SH-SY5Y (cell line): Measurements from ENCODE around the gene ATP6V1E1.

Source experiments
- GATA2 ChIP-seq: IDR thresholded peaks from 2 replicates; pipeline ENCODE4 v1.6.1; 2011; ENCODE audit warnings: mild to moderate bottlenecking, low read depth, low read length
- GATA3 ChIP-seq: IDR thresholded peaks from 2 replicates; pipeline ENCODE4 v1.6.1; 2011; ENCODE audit warnings: low read depth, mild to moderate bottlenecking, low read length, moderate library complexity

ATP6V1E1 gene

GRCh38 chr22:17575681-17576080, 52.9 kb downstream of the ATP6V1E1 start:
- TF ChIP-seq GATA2: no peak
- TF ChIP-seq GATA3: no peak

- no peak for TF ChIP-seq GATA3
- no peak for TF ChIP-seq GATA2
These were observed 53.4 kb downstream of the ATP6V1E1 start for GRCh38 chr22:17575151-17575550.

DNA sequence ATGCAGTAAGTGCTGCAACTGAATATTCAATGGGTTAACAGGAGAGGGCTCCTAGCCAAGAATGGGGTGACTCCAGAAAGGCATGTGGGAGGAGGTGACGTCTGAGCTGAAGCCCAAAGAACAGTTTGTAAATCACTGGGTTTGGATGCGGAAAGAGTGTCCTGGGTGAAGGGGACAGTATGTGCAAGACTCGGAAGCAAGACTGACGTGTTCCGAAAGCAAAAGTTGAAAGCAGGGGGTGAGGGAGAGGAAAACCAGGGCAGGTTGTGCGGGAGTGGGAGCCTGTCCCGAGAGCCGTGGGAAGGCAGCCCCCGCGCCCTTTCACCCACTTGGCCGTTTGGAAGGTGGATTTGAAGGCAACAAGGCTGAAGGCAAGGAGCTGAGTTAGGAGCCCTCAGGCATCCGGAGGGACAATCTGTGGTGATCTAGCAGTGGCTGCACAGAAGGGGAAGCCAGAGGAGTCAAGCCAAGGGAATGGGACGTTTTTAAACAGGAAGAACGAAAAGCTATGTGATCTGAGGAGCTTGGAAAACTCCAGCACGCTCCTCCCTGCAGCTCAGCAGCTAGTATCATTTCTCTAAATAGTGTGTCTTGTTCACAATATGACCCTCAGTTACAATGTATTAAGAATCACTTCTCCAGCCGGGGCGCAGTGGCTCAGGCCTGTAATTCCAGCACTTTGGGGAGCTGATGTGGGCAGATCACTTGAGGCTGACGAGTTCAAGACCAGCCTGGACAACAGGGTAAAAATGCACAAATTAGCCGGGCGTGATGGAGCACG, 57.5 kb downstream of the ATP6V1E1 start:
- no peak for TF ChIP-seq GATA3
- TF ChIP-seq GATA2: no peak

DNA sequence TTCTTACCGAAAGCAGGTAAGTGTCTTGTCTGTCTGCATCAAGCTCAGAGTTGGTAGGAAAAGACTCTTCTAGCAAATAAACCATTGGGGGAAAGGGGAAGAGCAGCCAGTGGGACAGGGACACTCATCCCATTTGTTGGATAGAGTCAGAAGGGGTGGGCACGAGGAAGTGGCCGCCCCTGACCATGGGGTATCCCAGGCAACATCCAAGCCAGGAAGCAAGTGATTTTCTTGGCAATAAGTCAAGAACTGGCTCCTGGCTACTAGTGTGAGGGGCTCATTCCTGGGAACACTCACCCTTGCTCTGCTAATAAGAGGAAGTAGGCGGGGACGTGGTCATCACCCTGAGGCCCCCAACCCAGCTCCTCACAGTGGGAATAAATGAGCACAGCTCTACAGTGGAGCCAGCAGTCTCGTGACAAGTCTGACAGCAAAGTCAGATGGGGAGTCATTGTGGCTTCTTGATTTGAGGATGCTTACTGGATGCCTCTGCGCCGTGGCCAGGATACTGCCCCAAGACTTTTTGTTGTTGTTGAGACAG, 58.5 kb downstream of the ATP6V1E1 start:
- TF ChIP-seq GATA2 (no peak), GATA3 (no peak)

GRCh38 chr22:17566776-17567175, 61.8 kb downstream of the ATP6V1E1 start:
- TF ChIP-seq GATA2 (no peak), GATA3 (no peak)

GRCh38 chr22:17563936-17564391, 64.6 kb downstream of the ATP6V1E1 start:
- TF ChIP-seq GATA2: no peak
- TF ChIP-seq GATA3: no peak

DNA sequence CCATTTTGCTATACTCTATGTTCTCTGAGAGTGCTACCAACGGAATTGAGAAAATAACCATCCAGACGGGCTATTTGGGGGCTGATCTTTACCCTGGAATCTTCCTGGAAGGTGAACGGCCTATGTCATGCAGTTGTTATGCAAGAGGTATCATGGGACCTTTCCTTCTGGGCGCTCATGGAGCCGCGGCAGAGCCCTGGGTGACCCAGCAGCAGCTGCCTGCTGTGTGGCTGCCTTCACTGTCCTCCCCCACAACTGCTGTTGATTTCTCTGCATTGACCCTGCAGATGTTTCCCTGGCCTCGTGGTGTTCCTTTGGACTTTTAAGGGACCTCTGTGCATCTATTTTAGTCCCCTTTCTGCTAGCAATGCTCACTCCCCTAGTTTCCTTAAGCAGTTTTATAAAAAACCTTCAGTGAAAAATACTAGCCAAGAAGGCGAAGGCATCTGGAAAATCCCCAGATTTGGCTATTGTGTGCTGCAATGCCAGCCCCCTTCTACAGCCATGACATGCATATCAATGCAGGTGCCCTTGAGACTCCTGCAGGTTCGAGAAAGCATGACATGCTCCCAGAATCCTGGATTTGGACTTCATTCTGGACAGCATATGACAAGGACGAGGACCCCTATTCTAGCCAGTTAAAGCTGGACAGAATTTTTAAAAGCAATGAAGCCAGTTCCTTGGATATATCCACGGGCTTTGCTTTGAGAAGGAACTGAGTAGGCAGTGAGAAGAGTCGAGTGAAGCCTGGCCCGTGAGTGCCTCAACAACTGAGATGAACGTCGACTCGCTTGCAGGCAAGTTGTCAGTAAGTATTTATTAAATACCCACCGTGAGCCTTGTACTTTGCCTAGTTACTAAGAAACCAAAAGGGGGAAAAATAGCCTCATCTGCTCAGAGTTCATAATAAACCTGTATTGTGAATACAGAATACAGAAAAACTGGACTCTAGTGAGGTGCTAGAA, 65.4 kb downstream of the ATP6V1E1 start, which contains the start of gene SLC25A18:
Gene SLC25A18, plus strand, starts transcription at position 593 of the 965 bp plus-strand sequence. CDS start 16,447 bp downstream, outside the sequence.
- TF ChIP-seq GATA3: no peak
- TF ChIP-seq GATA2: no peak

DNA sequence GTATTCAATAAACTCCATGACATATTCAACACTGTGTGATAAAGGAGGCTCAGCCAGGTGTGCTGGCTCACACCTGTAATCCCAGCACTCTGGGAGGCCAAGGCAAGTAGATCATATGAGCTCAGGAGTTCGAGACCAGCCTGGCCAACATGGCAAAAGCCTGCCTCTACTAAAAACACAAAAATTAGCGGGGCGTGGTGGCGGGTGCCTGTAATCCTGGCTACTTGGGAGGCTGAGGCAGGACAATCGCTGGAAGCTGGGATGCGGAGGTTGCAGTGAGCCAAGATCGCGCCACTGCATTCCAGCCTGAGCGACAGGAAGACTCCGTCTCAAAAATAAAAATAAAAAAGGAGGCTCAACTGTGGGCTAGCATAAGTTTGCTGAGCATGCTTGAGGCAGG, 69.4 kb downstream of the ATP6V1E1 start:
- TF ChIP-seq GATA2 (no peak), GATA3 (no peak)

GRCh38 chr22:17554814-17555213, 73.7 kb downstream of the ATP6V1E1 start:
- TF ChIP-seq GATA2 (no peak), GATA3 (no peak)

DNA sequence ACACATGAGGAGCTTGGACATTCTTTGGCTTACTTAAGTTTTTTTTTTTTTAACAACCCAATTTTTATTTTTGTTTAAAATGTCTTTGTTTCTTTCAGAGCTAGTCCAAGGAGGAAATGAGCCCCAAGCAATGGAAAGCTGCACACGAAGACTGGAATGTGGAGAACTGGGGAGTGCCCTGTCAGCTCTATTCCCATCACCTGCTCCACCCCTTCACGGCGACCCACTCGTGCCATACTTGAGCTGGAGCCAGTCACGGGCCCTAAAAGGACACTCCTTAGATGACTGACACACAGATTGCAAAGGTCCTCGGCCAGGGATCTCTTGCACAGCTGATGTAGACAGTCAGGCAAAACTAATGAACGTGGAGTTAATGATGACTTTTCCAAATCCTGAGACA, 75.8 kb downstream of the ATP6V1E1 start:
- no peak for TF ChIP-seq GATA3
- TF ChIP-seq GATA2: no peak

- TF ChIP-seq GATA3 (no peak), GATA2 (no peak)
These were observed 78.9 kb downstream of the ATP6V1E1 start for GRCh38 chr22:17549655-17550054.

GRCh38 chr22:17549183-17549582, 79.4 kb downstream of the ATP6V1E1 start:
- TF ChIP-seq GATA2 (no peak), GATA3 (no peak)

DNA sequence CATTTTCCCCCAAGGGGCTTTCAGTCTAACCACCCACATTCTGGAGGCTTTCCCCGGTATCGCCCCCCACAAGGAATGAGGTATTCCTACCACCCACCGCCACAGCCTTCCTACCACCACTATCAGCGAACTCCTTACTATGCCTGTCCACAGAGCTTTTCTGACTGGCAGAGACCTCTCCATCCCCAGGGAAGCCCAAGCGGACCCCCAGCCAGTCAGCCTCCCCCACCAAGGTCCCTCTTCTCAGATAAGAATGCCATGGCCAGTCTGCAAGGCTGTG, 79.9 kb downstream of the ATP6V1E1 start:
- TF ChIP-seq GATA3 (no peak), GATA2 (no peak)

- TF ChIP-seq GATA2: no peak
These were observed 80.4 kb downstream of the ATP6V1E1 start for GRCh38 chr22:17548010-17548755.
